CD4-positive, alpha-beta T cell treated with Interleukin-10 for 1 hour (primary cell): ENCODE data around the gene EXOSC7.

Source experiments
- DNase-seq: peaks from one replicate; pipeline ENCODE4 v3.0.0-alpha.2; 2020

The EXOSC7 gene

GRCh38 chr3:44995142-44995770 is 19.2 kb downstream of the EXOSC7 start:
- no peak for DNase-seq

GRCh38 chr3:44996556-44996969 is 20.5 kb downstream of the EXOSC7 start:
- DNase-seq = no peak

- no peak for DNase-seq
These were observed 23.7 kb downstream of the EXOSC7 start for GRCh38 chr3:44999782-45000181.

GRCh38 chr3:45000823-45001222 is 24.8 kb downstream of the EXOSC7 start:
- no peak for DNase-seq

GRCh38 chr3:45001738-45002137 is 25.7 kb downstream of the EXOSC7 start:
- DNase-seq = no peak

- no peak for DNase-seq
These were observed 26.2 kb downstream of the EXOSC7 start for GRCh38 chr3:45002139-45002660.

- DNase-seq = no peak
These were observed 26.7 kb downstream of the EXOSC7 start for GRCh38 chr3:45002720-45003119.

GRCh38 chr3:45003406-45003805 is 27.4 kb downstream of the EXOSC7 start:
- DNase-seq = no peak

- no peak for DNase-seq
These were observed 27.8 kb downstream of the EXOSC7 start for GRCh38 chr3:45003859-45004258.

GRCh38 chr3:45007091-45007490 is 31.0 kb downstream of the EXOSC7 start:
- no peak for DNase-seq

- DNase-seq = no peak
These were observed 32.1 kb downstream of the EXOSC7 start for GRCh38 chr3:45008117-45008516.

GRCh38 chr3:45009868-45010267 is 33.8 kb downstream of the EXOSC7 start:
- no peak for DNase-seq

GRCh38 chr3:45010811-45011333 is 34.8 kb downstream of the EXOSC7 start:
- no peak for DNase-seq

- DNase-seq = no peak
These were observed 35.9 kb downstream of the EXOSC7 start for GRCh38 chr3:45011756-45012508.

GRCh38 chr3:45012577-45012976 is 36.5 kb downstream of the EXOSC7 start:
- DNase-seq = no peak

GRCh38 chr3:45016916-45017315 is 40.9 kb downstream of the EXOSC7 start:
- DNase-seq = no peak

GRCh38 chr3:45017821-45018220 is 41.8 kb downstream of the EXOSC7 start:
- no peak for DNase-seq

GRCh38 chr3:45020534-45020933 is 44.5 kb downstream of the EXOSC7 start:
- DNase-seq = peak; percentile 19

GRCh38 chr3:45021524-45022297 is 45.7 kb downstream of the EXOSC7 start:
- no peak for DNase-seq

- no peak for DNase-seq
These were observed 47.6 kb downstream of the EXOSC7 start for GRCh38 chr3:45023675-45024074.

- DNase-seq = no peak
These were observed 48.7 kb downstream of the EXOSC7 start for GRCh38 chr3:45024542-45025255.

GRCh38 chr3:45026038-45026437 is 50.0 kb downstream of the EXOSC7 start, which contains the start of gene CLEC3B:
CLEC3B (plus strand) TSS chr3:45026303; CDS start chr3:45026363, 60 bp downstream.
- DNase-seq = no peak

GRCh38 chr3:45026957-45027356 is 50.9 kb downstream of the EXOSC7 start:
- DNase-seq = no peak
